Neural progenitor cell (in vitro differentiated cells): Measurements from ENCODE around the gene C3orf20. TPM values are rescaled to one million over a fixed set of nuclear protein-coding genes. Genes with fewer than 3 reads are reported as not detected.

ENCODE experiments used
- DNase-seq: peaks from one replicate; pipeline ENCODE4 v3.0.0-alpha.2; 2016; ENCODE audit warnings: low spot score
- H2AFZ ChIP-seq: fragments of 200-600 bp; sonication (generic); replicated peaks from 2 replicates; pipeline ENCODE4 v1.6.1; 2016; ENCODE audit warnings: antibody characterized with exemption
- H3F3A ChIP-seq: fragments of 200-600 bp; sonication (generic); 2 replicates; pipeline ENCODE4 v1.6.1; 2016; ENCODE audit warnings: antibody characterized with exemption, low read depth
- H3K27ac ChIP-seq: fragments of 200-600 bp; sonication (generic); 2 replicates; pipeline ENCODE4 v1.5.1; 2016; ENCODE audit warnings: mild to moderate bottlenecking
- H3K27me3 ChIP-seq: fragments of 200-600 bp; sonication (generic); 2 replicates; pipeline ENCODE4 v1.6.1; 2016; ENCODE audit warnings: mild to moderate bottlenecking, moderate library complexity
- H3K36me3 ChIP-seq: fragments of 200-600 bp; sonication (generic); 2 replicates; pipeline ENCODE4 v1.5.1; 2016
- H3K4me1 ChIP-seq: fragments of 200-600 bp; sonication (generic); 2 replicates; pipeline ENCODE4 v1.6.1; 2016; ENCODE audit warnings: mixed run types
- H3K4me2 ChIP-seq: fragments of 200-600 bp; sonication (generic); 2 replicates; pipeline ENCODE4 v1.6.1; 2016
- H3K4me3 ChIP-seq: fragments of 200-600 bp; sonication (generic); 2 replicates; pipeline ENCODE4 v1.5.1; 2016
- H3K79me2 ChIP-seq: fragments of 200-600 bp; sonication (generic); 2 replicates; pipeline ENCODE4 v1.6.1; 2016; ENCODE audit warnings: low read depth
- H3K9ac ChIP-seq: fragments of 200-600 bp; sonication (generic); 2 replicates; pipeline ENCODE4 v1.6.1; 2016
- H3K9me3 ChIP-seq: fragments of 200-600 bp; sonication (generic); 2 replicates; pipeline ENCODE4 v1.5.1; 2016; ENCODE audit warnings: low read depth
- H4K20me1 ChIP-seq: fragments of 200-600 bp; sonication (generic); 2 replicates; pipeline ENCODE4 v1.6.1; 2016; ENCODE audit warnings: low read depth
- H3K27ac Mint-ChIP-seq: 3 replicates; pipeline ENCODE4 v1.8.0; 2021; ENCODE audit warnings: mixed read lengths
- H3K27me3 Mint-ChIP-seq: 2 replicates; pipeline ENCODE4 v1.8.0; 2022; ENCODE audit warnings: low read depth, mild to moderate bottlenecking, inconsistent platforms, moderate library complexity, mixed read lengths; ENCODE audit not compliant: insufficient read depth
- H3K36me3 Mint-ChIP-seq: 3 replicates; pipeline ENCODE4 v1.8.0; 2021; ENCODE audit warnings: mixed read lengths
- H3K4me1 Mint-ChIP-seq: 3 replicates; pipeline ENCODE4 v1.8.0; 2021; ENCODE audit warnings: mixed read lengths
- H3K4me3 Mint-ChIP-seq: 3 replicates; pipeline ENCODE4 v1.8.0; 2021; ENCODE audit warnings: mild to moderate bottlenecking, moderate library complexity, mixed read lengths
- H3K9me3 Mint-ChIP-seq: 3 replicates; pipeline ENCODE4 v1.8.0; 2020; ENCODE audit warnings: mixed read lengths
- CTCF ChIP-seq: fragments of 200-600 bp; sonication (generic); IDR thresholded peaks from 2 replicates; pipeline ENCODE4 v1.5.1; 2017; ENCODE audit warnings: antibody characterized with exemption, mild to moderate bottlenecking
- EZH2 ChIP-seq: fragments of 200-600 bp; sonication (generic); IDR thresholded peaks from 2 replicates; pipeline ENCODE4 v1.6.1; 2017; ENCODE audit warnings: antibody characterized with exemption, mild to moderate bottlenecking, moderate library complexity
- EZH2phosphoT487 ChIP-seq: fragments of 200-600 bp; sonication (generic); IDR thresholded peaks from 2 replicates; pipeline ENCODE4 v1.6.1; 2017; ENCODE audit warnings: antibody characterized with exemption
- total RNA-seq: library from RNA; depleted of rRNA; stranded (reverse); fragments of >200 nt; gene quantifications from 2 replicates; pipeline ENCODE4 v1.2.3, GENCODE V29; 2015; ENCODE audit warnings: low replicate concordance

The C3orf20 gene
- total RNA-seq, 1 donor from 2014 or later: not detected

GRCh38 chr3:14801668-14802380, 126.9 kb downstream of the C3orf20 start:
- no peaks in the 10 kb centered on the region for H3K36me3 Mint-ChIP-seq
- no peaks in the 10 kb centered on the region for H3K9me3 ChIP-seq
- no peaks in the 10 kb centered on the region for H3K4me1 ChIP-seq
- H3K4me1 Mint-ChIP-seq: peaks cover 14% of the 10 kb centered on the region
- peaks cover 5% of the 10 kb centered on the region for H3K9me3 Mint-ChIP-seq
- H3K9ac ChIP-seq: no peak overlapping the region
- H3K27me3 ChIP-seq: peaks cover 8% of the 10 kb centered on the region
- no peaks in the 10 kb centered on the region for H4K20me1 ChIP-seq
- no peaks in the 10 kb centered on the region for H3K79me2 ChIP-seq
- no peak overlapping the region for H3K4me3 Mint-ChIP-seq
- H3K36me3 ChIP-seq: no peaks in the 10 kb centered on the region
- TF ChIP-seq EZH2: no peak
- no peak for TF ChIP-seq CTCF
- TF ChIP-seq EZH2phosphoT487: no peak
- H3F3A ChIP-seq: no peaks in the 10 kb centered on the region
- H3K4me3 ChIP-seq: no peak overlapping the region
- DNase-seq: no peak
- no peak overlapping the region for H2AFZ ChIP-seq
- H3K27ac Mint-ChIP-seq: no peak overlapping the region
- H3K4me2 ChIP-seq: no peak overlapping the region
- peaks cover 22% of the 10 kb centered on the region for H3K27me3 Mint-ChIP-seq
- H3K27ac ChIP-seq: no peak overlapping the region

GRCh38 chr3:14802381-14802731, 127.4 kb downstream of the C3orf20 start:
- Histone ChIP-seq H3K4me1 (no peaks in the 10 kb centered on the region), H3K9ac (no peak overlapping the region), H3K27me3 (peaks cover 14% of the 10 kb centered on the region), H2AFZ (no peak overlapping the region), H3K36me3 (no peaks in the 10 kb centered on the region), H3K9me3 (no peaks in the 10 kb centered on the region), H3K79me2 (no peaks in the 10 kb centered on the region), H3K27ac (no peak overlapping the region), H3K4me2 (no peak overlapping the region), H3F3A (no peaks in the 10 kb centered on the region), H3K4me3 (no peak overlapping the region), H4K20me1 (no peaks in the 10 kb centered on the region)
- Mint-ChIP-seq H3K36me3 (no peaks in the 10 kb centered on the region), H3K9me3 (peaks cover 5% of the 10 kb centered on the region), H3K4me1 (peaks cover 14% of the 10 kb centered on the region), H3K27me3 (peaks cover 25% of the 10 kb centered on the region), H3K4me3 (no peak overlapping the region), H3K27ac (no peak overlapping the region)
- no peak for TF ChIP-seq EZH2
- no peak for TF ChIP-seq CTCF
- no peak for TF ChIP-seq EZH2phosphoT487
- no peak for DNase-seq

GRCh38 chr3:14803101-14803980, 128.4 kb downstream of the C3orf20 start:
- H3K4me3 ChIP-seq: no peak overlapping the region
- H3K36me3 Mint-ChIP-seq: no peaks in the 10 kb centered on the region
- H3K27ac Mint-ChIP-seq: no peak overlapping the region
- no peaks in the 10 kb centered on the region for H3K9me3 ChIP-seq
- H3K36me3 ChIP-seq: no peaks in the 10 kb centered on the region
- TF ChIP-seq EZH2 (no peak), EZH2phosphoT487 (no peak), CTCF (no peak)
- H3K9ac ChIP-seq: no peak overlapping the region
- H3K4me1 Mint-ChIP-seq: peaks cover 14% of the 10 kb centered on the region
- H3K9me3 Mint-ChIP-seq: peaks cover 5% of the 10 kb centered on the region
- peaks cover 23% of the 10 kb centered on the region for H3K27me3 ChIP-seq
- H4K20me1 ChIP-seq: no peaks in the 10 kb centered on the region
- H3K27ac ChIP-seq: no peak overlapping the region
- DNase-seq: no peak
- H3K4me3 Mint-ChIP-seq: no peak overlapping the region
- H3K4me2 ChIP-seq: no peak overlapping the region
- peaks cover 27% of the 10 kb centered on the region for H3K27me3 Mint-ChIP-seq
- H2AFZ ChIP-seq: no peak overlapping the region
- H3K4me1 ChIP-seq: no peaks in the 10 kb centered on the region
- no peaks in the 10 kb centered on the region for H3K79me2 ChIP-seq
- H3F3A ChIP-seq: no peaks in the 10 kb centered on the region
